GM18951 (cell line): ENCODE results near the gene MYO7B.

Source experiments
- POLR2A ChIP-seq: IDR thresholded peaks from 4 replicates; pipeline ENCODE4 v1.6.1; 2011; ENCODE audit warnings: mild to moderate bottlenecking; ENCODE audit not compliant: insufficient read length, insufficient read depth; ENCODE audit errors: extremely low read depth
- in situ Hi-C: fragments of 300-500 bp; cut with MboI; formaldehyde crosslinking; loops from one replicate; pipeline ENCODE4 v1.12.0; 2022; ENCODE audit warnings: low sequenced_read_pairs, mixed read lengths, inconsistent platforms; ENCODE audit not compliant: unreplicated experiment

The MYO7B gene

DNA sequence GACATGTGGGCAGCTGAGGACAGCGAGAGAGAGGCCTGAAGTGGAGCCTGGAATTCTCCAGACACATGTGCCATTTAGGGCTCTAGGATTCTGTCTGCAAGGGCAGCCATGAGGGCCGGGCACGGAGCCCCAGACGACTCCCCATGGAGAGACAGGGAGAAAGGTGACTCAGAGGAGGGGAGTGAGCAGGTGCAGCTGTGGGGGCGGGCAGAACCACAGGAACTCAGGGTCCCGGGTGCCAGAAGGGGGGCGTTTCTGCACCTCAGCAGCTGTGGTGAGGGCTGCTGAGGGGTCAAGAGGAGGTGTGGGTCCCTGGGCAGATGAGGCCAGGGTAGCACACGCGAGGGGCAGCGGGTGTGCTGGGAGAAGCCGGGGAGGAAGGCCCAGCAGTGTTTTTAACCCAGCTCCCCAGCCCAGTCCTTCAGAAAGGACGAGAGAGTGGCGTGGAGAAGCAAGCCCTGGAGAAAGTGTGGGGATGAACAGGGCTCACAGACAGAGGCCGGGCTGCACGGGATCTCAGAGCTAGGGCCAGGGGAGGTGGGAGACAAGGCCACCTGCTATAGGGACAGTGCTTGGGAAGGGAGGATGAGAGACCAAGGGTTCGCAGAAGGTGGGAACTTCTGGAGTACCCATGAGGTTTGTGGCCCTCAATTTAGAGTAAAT lies 118.1 kb downstream of the MYO7B start:
- no peak for TF ChIP-seq POLR2A
- in situ Hi-C loops = no loop called here

DNA sequence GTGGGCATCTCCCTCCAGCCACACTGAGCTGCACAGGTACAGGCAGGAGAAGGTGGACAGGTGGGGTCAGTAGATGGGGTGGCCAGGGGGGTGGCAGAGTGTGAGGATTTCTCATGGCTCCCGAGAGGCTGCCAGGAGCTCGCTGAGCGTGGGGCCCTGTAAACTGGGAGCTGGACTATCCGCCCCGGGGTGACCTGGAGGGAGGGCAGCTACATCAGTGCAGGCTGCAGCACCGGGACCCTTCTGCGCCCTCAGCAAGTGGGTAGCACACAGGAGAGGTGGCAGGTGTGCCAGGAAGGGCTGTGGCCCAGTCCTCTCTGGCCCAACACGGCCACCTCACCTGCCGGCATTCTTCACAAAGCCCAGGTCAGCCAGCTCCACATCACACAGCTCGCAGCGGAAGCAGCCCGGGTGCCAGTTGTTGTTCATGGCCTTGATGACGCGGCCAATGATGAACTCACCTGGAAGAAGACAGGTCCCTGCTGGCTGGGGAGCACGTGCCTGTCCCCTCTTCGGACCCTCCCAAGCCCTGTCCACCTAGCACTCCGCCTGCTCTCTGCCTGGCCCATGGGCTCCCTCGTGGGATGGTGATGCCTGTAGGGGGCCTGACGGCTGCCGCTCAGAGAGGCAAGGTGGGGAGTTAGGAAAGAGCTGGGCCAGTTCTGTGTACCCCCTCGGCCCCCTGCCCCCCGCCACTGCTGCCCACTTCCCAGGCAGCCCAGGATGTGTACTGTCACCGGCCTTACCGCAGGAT lies 118.8 kb downstream of the MYO7B start:
- in situ Hi-C loops = no loop called here
- no peak for TF ChIP-seq POLR2A

DNA sequence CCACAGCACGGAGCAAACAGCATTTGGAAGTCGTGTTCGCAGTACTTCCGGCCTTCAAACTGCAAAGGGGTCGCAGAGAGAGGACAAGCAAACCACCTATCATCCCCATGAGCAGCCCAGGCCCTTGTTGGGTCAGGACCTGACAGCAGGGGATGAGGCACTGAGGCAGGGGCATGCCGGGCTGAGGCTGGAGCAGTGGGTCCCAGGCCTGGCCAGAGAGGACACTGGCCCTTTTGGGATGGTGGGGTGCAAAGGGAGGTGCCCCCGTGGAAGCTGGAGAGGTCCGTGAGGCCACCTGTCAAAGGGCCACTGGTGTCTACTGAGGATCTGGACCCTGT lies 119.3 kb downstream of the MYO7B start:
- in situ Hi-C loops = no loop called here
- no peak for TF ChIP-seq POLR2A

DNA sequence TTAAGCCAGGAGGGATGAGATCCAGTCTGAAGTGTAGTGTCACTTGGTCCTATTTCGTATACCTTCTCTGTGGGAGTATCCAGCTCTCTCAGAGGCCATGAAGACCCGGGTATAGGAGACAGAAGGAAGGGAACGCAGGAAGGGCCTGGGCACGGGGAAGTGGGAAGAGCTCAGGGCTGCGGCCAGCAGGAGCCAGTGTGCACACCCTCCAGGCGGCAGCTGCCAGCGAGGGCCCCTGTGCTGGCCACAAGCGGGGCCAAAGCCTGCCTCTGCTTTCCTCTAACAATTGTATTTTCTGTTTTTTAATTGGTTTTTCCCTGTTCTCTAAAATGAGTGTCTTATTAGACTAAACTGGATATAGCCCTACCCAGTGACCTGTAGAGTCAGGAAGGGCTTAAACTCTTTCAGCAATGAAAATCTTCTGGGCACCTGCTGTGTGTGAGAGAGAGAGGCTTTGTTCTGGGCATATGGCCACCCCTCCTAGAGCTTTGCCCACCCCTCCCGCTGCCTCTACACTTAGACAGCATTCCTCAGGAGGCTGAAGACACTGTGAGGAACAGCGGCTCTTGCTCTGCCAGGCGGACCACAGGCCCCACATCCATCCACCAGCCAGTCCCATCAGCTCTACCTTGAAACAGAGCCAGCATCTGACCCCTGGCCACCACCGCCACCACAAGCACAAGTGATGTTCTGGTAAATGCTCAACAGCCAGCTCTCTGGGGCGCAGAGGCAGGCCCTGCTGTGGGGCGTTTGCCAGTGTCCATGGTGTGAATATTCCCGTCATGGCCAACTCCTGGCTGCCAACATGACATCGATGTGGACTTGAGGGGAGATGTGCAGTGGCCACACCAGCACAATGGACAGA lies 120.0 kb downstream of the MYO7B start:
- in situ Hi-C loops = no loop called here

DNA sequence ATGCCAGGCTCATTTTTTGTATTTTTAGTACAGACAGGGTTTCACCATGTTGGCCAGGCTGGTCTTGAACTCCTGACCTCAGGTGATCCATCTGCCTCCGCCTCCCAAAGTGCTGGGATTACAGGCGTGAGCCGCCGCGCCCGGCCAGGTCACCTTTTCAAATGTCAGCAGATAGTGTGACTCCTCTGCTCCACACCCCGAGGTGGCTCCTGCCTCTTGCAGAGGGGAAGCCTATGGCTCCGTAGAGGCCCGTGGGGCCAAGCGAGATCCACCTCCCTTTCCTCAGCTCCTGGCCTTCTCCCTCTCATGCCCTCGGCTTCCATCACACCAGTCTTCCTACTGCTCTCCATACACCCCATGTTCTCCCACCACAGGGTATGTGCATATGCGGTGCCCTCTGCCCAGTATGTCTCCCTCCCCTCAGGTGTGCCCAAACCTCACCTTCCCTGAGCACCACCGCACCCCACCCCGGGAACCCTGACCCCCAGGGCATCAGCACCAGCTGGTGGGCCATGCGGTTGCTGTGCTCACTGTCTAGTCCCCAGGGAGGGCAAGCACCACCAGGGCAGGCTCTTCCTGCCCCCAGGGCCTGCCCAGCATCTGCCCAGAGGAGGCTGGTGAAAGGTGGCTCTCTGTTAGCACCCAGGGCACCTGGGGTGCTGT lies 121.2 kb downstream of the MYO7B start:
- no peak for TF ChIP-seq POLR2A
- in situ Hi-C loops = no loop called here

More for the DNA sequence above, 120.0 kb downstream of the MYO7B start:
- no peak for TF ChIP-seq POLR2A

DNA sequence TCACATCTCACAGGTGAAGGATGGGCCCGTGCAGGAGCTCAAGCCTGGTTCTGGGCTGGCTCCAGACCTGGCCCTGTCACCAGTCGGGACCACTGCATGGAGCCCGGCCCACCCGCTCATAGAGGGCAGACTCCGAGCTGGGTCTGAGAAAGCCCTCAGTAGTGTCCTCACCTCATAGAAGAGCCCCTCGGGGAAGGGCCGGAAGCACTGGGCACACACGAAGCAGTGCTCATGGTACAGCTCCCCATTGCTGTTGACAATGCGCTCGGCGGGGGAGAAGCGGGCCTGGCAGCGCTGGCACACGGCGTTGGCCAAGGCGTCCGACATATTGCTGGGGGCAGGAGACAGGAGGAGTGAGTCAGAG lies 121.7 kb downstream of the MYO7B start:
- in situ Hi-C loops = no loop called here
- no peak for TF ChIP-seq POLR2A

DNA sequence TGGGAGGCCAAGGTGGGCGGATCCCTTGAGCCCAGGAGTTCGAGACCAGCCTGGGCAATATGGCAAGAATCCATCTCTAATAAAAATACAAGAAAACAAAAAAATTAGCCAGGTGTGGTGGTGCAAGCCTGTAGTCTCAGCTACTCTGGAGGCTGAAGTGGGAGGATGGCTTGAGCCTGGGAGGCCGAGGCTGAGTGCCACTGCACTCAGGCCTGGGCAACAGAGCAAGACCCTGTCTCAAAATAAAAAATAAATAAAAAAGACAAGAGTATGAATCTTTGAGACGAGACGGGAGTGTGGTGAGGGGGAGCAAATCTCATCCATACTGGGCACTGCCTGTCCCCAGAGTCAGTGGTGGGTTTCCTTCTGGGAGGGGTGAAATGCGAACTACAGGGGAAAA lies 122.7 kb downstream of the MYO7B start:
- TF ChIP-seq POLR2A = no peak
- in situ Hi-C loops = no loop called here

DNA sequence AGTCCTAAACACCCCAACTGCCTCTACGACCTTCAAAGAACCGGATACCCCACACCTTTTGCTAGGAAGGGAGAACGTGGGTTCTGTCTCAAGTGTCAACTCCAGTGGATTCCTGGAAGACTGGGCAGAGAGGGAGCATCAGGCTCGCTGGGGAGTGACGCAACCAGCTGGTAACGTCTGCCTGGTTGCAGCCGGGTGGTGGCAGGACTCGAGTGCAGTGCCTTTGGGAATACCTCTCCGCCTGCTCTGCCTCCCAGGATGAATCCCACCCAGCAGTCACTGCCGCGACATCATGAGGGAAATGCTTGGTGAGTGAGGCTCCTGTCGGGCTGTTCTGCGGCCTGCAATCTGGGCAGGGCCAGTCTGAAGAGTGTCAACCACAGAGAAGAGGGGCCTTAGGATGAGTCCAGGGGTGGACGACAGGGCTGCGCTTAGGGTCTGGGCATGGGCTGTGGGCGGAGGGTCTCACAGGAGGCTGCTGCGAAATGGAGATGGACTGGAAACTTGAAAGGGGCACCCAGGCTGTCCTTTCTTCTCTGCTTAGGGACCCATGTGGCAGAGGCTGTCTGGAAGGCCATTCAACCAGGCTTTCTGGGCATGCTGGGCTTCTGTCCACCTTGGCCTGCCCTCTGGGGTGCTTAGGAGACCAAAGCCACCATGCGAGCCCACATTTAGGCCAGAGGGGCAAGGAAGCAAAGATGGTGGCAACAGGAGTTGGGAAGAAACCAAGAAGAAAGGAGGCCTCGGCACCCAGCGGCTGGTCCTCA lies 123.3 kb downstream of the MYO7B start:
- in situ Hi-C loops = no loop called here

DNA sequence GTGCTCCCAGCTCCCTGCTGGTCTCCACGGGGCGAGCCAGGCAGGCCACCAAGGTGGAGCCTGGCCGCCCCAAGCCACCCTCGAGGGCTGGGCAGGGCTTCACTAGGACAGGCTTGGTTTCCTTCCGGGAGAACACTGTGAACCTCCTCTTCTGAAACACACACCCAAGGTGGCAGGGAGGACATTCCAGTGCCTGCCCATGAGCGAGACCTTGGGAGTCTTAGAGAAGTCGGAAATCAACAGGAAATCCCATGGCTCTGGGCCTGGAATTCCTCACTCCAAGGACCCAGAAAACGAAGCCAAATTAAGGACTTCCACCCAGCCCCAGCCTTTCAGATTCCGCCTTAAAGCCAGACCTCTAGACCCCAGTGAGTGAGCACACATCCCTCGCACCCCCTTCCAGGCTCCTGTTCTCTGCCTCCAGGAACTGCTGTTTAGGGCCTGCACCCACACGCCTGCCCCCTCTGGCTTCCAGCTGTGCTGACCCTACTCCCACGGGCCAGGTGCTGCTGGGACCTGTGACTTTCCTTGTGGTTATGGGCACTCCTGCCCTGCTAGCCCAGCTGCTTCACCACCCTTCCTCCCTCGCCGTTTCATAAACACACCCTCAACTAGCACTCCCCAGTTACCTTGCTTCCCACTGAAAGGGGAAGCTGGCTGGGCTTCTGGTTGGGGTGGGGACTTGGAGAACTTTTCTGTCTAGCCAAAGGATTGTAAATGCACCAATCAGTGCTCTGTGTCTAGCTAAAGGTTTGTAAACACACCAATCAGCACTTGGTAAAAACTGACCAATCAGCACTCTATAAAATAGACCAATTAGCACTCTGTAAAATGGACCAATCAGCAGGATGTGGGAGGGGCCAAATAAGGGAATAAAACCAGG lies 124.2 kb downstream of the MYO7B start:
- in situ Hi-C loops = no loop called here
- TF ChIP-seq POLR2A = no peak

More for the DNA sequence above, 123.3 kb downstream of the MYO7B start:
- no peak for TF ChIP-seq POLR2A

DNA sequence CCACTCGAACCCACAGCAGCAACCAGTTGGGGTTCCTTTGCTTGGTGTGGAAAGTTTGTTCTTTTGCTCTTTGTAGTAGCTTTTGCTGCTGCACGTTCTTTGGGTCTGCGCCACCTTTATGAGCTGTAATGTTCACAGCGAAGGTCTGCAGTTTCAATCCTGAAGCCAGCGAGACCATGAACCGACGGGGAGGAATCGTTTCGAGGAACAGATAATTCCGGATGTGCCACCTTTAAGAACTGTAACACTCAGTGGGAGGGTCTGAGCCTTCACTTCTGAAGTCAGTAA lies 124.8 kb downstream of the MYO7B start:
- TF ChIP-seq POLR2A = no peak
- in situ Hi-C loops = no loop called here

DNA sequence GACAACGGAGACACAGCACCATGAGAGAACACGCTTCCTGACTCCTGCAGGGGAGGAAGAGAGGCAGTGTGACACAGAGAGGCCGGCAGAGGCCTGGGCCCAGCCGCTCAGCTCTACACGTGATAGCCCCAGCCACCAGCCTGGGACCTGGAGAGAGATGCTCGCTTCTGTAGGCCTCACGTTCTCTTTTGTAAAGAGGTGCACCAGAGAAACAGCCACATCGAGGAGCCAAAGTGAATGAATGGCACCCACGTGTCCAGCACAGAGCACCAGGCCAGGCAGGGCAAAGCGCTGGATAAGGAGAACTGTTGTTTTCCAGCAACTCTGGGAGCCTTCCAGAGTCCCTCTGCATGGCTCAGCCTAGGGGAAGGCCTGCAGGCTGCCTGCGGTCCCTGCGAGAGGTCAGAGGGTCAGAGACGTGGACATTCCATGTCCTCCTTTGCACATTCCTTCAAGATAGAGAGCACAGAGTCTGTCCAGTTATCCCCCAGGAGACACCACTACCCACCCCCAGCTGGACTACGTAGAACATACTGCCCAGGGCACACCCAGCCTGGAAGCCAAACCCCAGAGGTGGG lies 125.7 kb downstream of the MYO7B start:
- no peak for TF ChIP-seq POLR2A
- in situ Hi-C loops = no loop called here

DNA sequence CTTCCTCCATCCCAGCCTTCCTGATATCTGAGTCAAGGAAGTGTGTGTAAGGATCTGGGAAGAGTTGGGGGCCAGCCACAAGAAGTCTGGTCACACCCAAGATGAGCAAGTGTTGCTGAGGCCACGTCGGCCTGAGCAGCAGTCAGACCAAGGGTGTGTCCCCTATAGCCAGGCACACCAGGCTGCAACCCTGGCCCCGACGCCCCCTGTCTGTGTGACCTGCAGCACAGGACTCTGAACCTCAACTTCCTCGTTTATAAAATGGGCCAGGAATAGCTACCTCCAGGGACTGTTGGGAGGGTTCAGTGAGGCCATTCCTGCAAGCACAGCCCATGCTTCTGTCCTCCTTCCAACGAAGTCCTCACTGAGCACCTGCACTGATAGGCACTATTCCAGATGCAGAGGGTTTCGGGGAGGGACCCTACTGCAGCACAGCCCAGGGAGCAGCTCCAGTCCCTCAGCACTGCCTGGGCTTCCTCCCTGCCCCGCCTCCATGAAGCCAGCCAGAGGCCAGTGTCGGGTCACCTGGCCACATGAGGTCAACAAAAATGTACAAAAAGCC lies 126.5 kb downstream of the MYO7B start:
- no peak for TF ChIP-seq POLR2A
- in situ Hi-C loops = no loop called here
